Measurements from ENCODE around the gene ACP5. TPM values are rescaled to one million over a fixed set of nuclear protein-coding genes. Genes with fewer than 3 reads are reported as not detected.

The ACP5 gene
- polyA plus RNA-seq, 1 experiment, result 3.0 TPM

GRCh38 chr19:11594084-11594483 is 16.6 kb upstream of the ACP5 start:
- no peak for TF ChIP-seq CTCF (IDR thresholded peaks at IDR 0.05; ENCODE audit: low read depth, low read length)
- no peak for DNase-seq (ENCODE audit: low read depth, low spot score)
- CTCF ChIA-PET, result interaction anchor here (0.6 to 2.3 kb wide), 3 partner anchors 34 to 1167 kb away, joined by 4 to 9 read pairs (median 4); no protein-coding TSS in a partner anchor
- no peak overlapping the region for H3K4me3 ChIP-seq (ENCODE audit: low read depth, low read length)
- H3K27ac ChIP-seq (ENCODE audit: low read depth, low read length), result no peak overlapping the region
- no peaks in the 10 kb centered on the region for H3K27me3 ChIP-seq (ENCODE audit: control insufficient read depth, insufficient read depth, low read length)
- H3K9me3 ChIP-seq (ENCODE audit: control insufficient read depth, insufficient read depth, low read length), result no peaks in the 10 kb centered on the region; the same call in 1 of the 2 replicates
- POLR2A ChIA-PET, result no interaction called here

GRCh38 chr19:11587975-11588631 is 10.7 kb upstream of the ACP5 start:
- Histone ChIP-seq H3K27ac (ENCODE audit: low read depth, low read length) (no peak overlapping the region), H3K27me3 (ENCODE audit: control insufficient read depth, insufficient read depth, low read length) (no peaks in the 10 kb centered on the region), H3K9me3 (ENCODE audit: control insufficient read depth, insufficient read depth, low read length) (no peaks in the 10 kb centered on the region), H3K4me3 (ENCODE audit: low read depth, low read length) (no peak overlapping the region)
- TF ChIP-seq CTCF (IDR thresholded peaks at IDR 0.05; ENCODE audit: low read depth, low read length), result no peak; the same call in 1 of the 2 replicates
- CTCF ChIA-PET, result interaction anchor here (0.6 to 2.1 kb wide), 9 partner anchors 9 to 93 kb away, joined by 3 to 14 read pairs (median 4); partner anchors contain the start of genes ELOF1 and ZNF627
- no peak for DNase-seq (ENCODE audit: low read depth, low spot score)
- POLR2A ChIA-PET, result no interaction called here

- peak; percentile 20 for DNase-seq (ENCODE audit: low read depth, low spot score)
- Histone ChIP-seq H3K27ac (ENCODE audit: low read depth, low read length) (no peak overlapping the region), H3K9me3 (ENCODE audit: control insufficient read depth, insufficient read depth, low read length) (no peaks in the 10 kb centered on the region), H3K4me3 (ENCODE audit: low read depth, low read length) (no peak overlapping the region), H3K27me3 (ENCODE audit: control insufficient read depth, insufficient read depth, low read length) (no peaks in the 10 kb centered on the region)
- ChIA-PET POLR2A (no interaction called here), CTCF (interaction anchor here (0.9 to 2.1 kb wide), 6 partner anchors 8 to 51 kb away, joined by 3 to 14 read pairs (median 4); no protein-coding TSS in a partner anchor)
- TF ChIP-seq CTCF (IDR thresholded peaks at IDR 0.05; ENCODE audit: low read depth, low read length), result peak; percentile 92
Observed at GRCh38 chr19:11587302-11587974, 10.0 kb upstream of the ACP5 start.

- TF ChIP-seq CTCF (IDR thresholded peaks at IDR 0.05; ENCODE audit: low read depth, low read length), result no peak
- DNase-seq (ENCODE audit: low read depth, low spot score), result no peak
- H3K9me3 ChIP-seq (ENCODE audit: control insufficient read depth, insufficient read depth, low read length), result no peaks in the 10 kb centered on the region
- H3K27me3 ChIP-seq (ENCODE audit: control insufficient read depth, insufficient read depth, low read length), result no peaks in the 10 kb centered on the region
- POLR2A ChIA-PET, result no interaction called here
- H3K27ac ChIP-seq (ENCODE audit: low read depth, low read length), result no peak overlapping the region
- CTCF ChIA-PET, result interaction anchor here (0.6 to 0.9 kb wide), 2 partner anchors 14 to 26 kb away, joined by 4 read pairs; no protein-coding TSS in a partner anchor
- no peak overlapping the region for H3K4me3 ChIP-seq (ENCODE audit: low read depth, low read length)
Observed at GRCh38 chr19:11586331-11586730, 8.9 kb upstream of the ACP5 start.

- TF ChIP-seq CTCF (IDR thresholded peaks at IDR 0.05; ENCODE audit: low read depth, low read length), result no peak
- H3K27me3 ChIP-seq (ENCODE audit: control insufficient read depth, insufficient read depth, low read length), result no peaks in the 10 kb centered on the region
- no peak for DNase-seq (ENCODE audit: low read depth, low spot score)
- POLR2A ChIA-PET, result interaction anchor here (0.7 kb wide), 1 partner anchor 1078 kb away, joined by 9 read pairs; no protein-coding TSS in a partner anchor
- no peak overlapping the region for H3K27ac ChIP-seq (ENCODE audit: low read depth, low read length)
- H3K4me3 ChIP-seq (ENCODE audit: low read depth, low read length), result no peak overlapping the region
- H3K9me3 ChIP-seq (ENCODE audit: control insufficient read depth, insufficient read depth, low read length), result peaks cover 5% of the 10 kb centered on the region; the same call in 1 of the 2 replicates
- CTCF ChIA-PET, result interaction anchor here (1.8 to 2.2 kb wide), 2 partner anchors 21 to 23 kb away, joined by 5 to 11 read pairs; partner anchors contain the start of gene ELOF1
Observed at GRCh38 chr19:11581740-11582139, 4.3 kb upstream of the ACP5 start.
